Cardiac muscle cell (in vitro differentiated cells and primary cell): ENCODE data around the gene CFAP52. TPM values are rescaled to one million over a fixed set of nuclear protein-coding genes. Genes with fewer than 3 reads are reported as not detected.
"Not testable (repeated sequence)": the region's sequence is repeated elsewhere in the genome, so short reads cannot be mapped to it uniquely, and the experiment has no call there.

Experiments used
- DNase-seq, 2 donors: peaks; one replicate each; pipeline versions ENCODE4 v3.0.0 to v3.0.0-alpha.2; 2010 to 2017; ENCODE audit warnings: low read depth in 1 of 2, low spot score in 1 of 2
- H3K27ac ChIP-seq: fragments of 200-600 bp; sonication (generic); 2 replicates; pipeline ENCODE4 v1.5.1; 2016
- H3K27me3 ChIP-seq: fragments of 200-600 bp; sonication (generic); 2 replicates; pipeline ENCODE4 v1.6.0; 2016; ENCODE audit warnings: control low read depth
- H3K36me3 ChIP-seq: fragments of 200-600 bp; sonication (generic); 2 replicates; pipeline ENCODE4 v1.5.1; 2016; ENCODE audit warnings: control low read depth
- H3K4me1 ChIP-seq: fragments of 200-600 bp; sonication (generic); 2 replicates; pipeline ENCODE4 v1.8.1; 2017; ENCODE audit warnings: low read depth, mild to moderate bottlenecking, mixed run types
- H3K4me3 ChIP-seq: fragments of 200-600 bp; sonication (generic); 2 replicates; pipeline ENCODE4 v1.5.1; 2016; ENCODE audit warnings: mild to moderate bottlenecking
- H3K9me3 ChIP-seq: fragments of 200-600 bp; sonication (generic); 2 replicates; pipeline ENCODE4 v1.5.1; 2017; ENCODE audit warnings: low read depth, mild to moderate bottlenecking, control low read depth
- CTCF ChIP-seq: IDR thresholded peaks from 2 replicates; pipeline ENCODE4 v1.5.1; 2012; ENCODE audit warnings: low read depth, mild to moderate bottlenecking, low read length
- polyA plus RNA-seq: library from polyadenylated mRNA; unstranded; fragments of >200 nt; fragmentation: Nextera tagmentation; extraction: Ambion mirVana; gene quantifications from 2 replicates; pipeline ENCODE4 v1.2.1, GENCODE V29; 2016
- total RNA-seq: library from RNA; depleted of rRNA; stranded (reverse); fragments of >200 nt; gene quantifications from 2 replicates; pipeline ENCODE4 v1.2.3, GENCODE V29; 2016

The CFAP52 gene
- total and polyA plus RNA-seq, 2 experiments from 2014 or later: 0.50 TPM; not detected in 1

- no peaks in the 10 kb centered on the region for H3K9me3 ChIP-seq
- peaks cover 15% of the 10 kb centered on the region for H3K27me3 ChIP-seq
- no peak overlapping the region for H3K4me3 ChIP-seq
- no peaks in the 10 kb centered on the region for H3K36me3 ChIP-seq
- no peak for TF ChIP-seq CTCF
- DNase-seq: no peak
- no peaks in the 10 kb centered on the region for H3K4me1 ChIP-seq
- no peak overlapping the region for H3K27ac ChIP-seq
Observed at GRCh38 chr17:9648521-9649110, 72.2 kb downstream of the CFAP52 start.

- no peaks in the 10 kb centered on the region for H3K9me3 ChIP-seq
- no peak for TF ChIP-seq CTCF
- H3K27ac ChIP-seq: no peak overlapping the region
- H3K4me3 ChIP-seq: no peak overlapping the region
- no peaks in the 10 kb centered on the region for H3K36me3 ChIP-seq
- no peaks in the 10 kb centered on the region for H3K4me1 ChIP-seq
- DNase-seq: peak in 1 of 2 donors; percentile 45
- no peaks in the 10 kb centered on the region for H3K27me3 ChIP-seq
Observed at GRCh38 chr17:9658593-9659211, 82.3 kb downstream of the CFAP52 start.

GRCh38 chr17:9661027-9661426 is 84.6 kb downstream of the CFAP52 start:
- no peaks in the 10 kb centered on the region for H3K36me3 ChIP-seq
- H3K9me3 ChIP-seq: no peaks in the 10 kb centered on the region
- H3K4me1 ChIP-seq: no peaks in the 10 kb centered on the region
- H3K27ac ChIP-seq: no peak overlapping the region
- H3K27me3 ChIP-seq: no peaks in the 10 kb centered on the region
- TF ChIP-seq CTCF: no peak
- no peak overlapping the region for H3K4me3 ChIP-seq
- no peak for DNase-seq

- not testable (repeated sequence) for DNase-seq, H3K27me3 ChIP-seq, H3K9me3 ChIP-seq, H3K4me1 ChIP-seq, H3K4me3 ChIP-seq, H3K27ac ChIP-seq, H3K36me3 ChIP-seq
Observed at GRCh38 chr17:9663511-9663910, 87.1 kb downstream of the CFAP52 start.

GRCh38 chr17:9666461-9667050 is 90.1 kb downstream of the CFAP52 start:
- Histone ChIP-seq H3K4me3 (no peak overlapping the region), H3K9me3 (no peaks in the 10 kb centered on the region), H3K27ac (no peak overlapping the region), H3K27me3 (no peaks in the 10 kb centered on the region), H3K36me3 (no peaks in the 10 kb centered on the region), H3K4me1 (no peaks in the 10 kb centered on the region)
- DNase-seq: no peak
- TF ChIP-seq CTCF: no peak

- DNase-seq: peak in 1 of 2 donors; percentile 32
- Histone ChIP-seq H3K4me3 (no peak overlapping the region), H3K4me1 (no peaks in the 10 kb centered on the region), H3K27me3 (no peaks in the 10 kb centered on the region), H3K27ac (no peak overlapping the region), H3K36me3 (no peaks in the 10 kb centered on the region), H3K9me3 (no peaks in the 10 kb centered on the region)
- no peak for TF ChIP-seq CTCF
Observed at GRCh38 chr17:9668517-9668916, 92.1 kb downstream of the CFAP52 start.
